SK-N-SH (cell line): ENCODE measurements around the gene IFNL2. TPM values are rescaled to one million over a fixed set of nuclear protein-coding genes. Genes with fewer than 3 reads are reported as not detected.
"Not testable (repeated sequence)": the region's sequence is repeated elsewhere in the genome, so short reads cannot be mapped to it uniquely, and the experiment has no call there.

Source experiments
- CTCF ChIA-PET: fragments of 300-600, 350-600 bp; formaldehyde crosslinking; extraction: SDS; loops from one replicate; lab custom pipeline; 2021; lab: Yijun Ruan, JAX
- POLR2A ChIA-PET: fragments of 350-600 bp; sonication (Branson Sonifier 250); formaldehyde crosslinking; extraction: SDS; loops from one replicate; lab custom pipeline; 2020; ENCODE audit warnings: antibody characterized with exemption, inconsistent platforms; lab: Yijun Ruan, JAX
- DNase-seq: peaks from one replicate; pipeline ENCODE4 v3.0.0; 2012
- H2AFZ ChIP-seq: fragments of 200-600 bp; sonication (generic); 2 replicates; pipeline ENCODE4 v1.8.1; 2016; ENCODE audit warnings: antibody characterized with exemption, mild to moderate bottlenecking, low read depth
- H3F3A ChIP-seq: fragments of 200-600 bp; sonication (generic); replicated peaks from 2 replicates; pipeline ENCODE3; 2016; ENCODE audit warnings: antibody characterized with exemption, mild to moderate bottlenecking; ENCODE audit not compliant: insufficient read depth
- H3K27ac ChIP-seq, 2 experiments: fragments of 200-500 bp in 1 of 2; fragments of 200-600 bp in 1 of 2; sonication (Bioruptor generic) in 1 of 2; sonication (generic), shearing (Covaris generic) in 1 of 2; 2 replicates each; pipeline versions ENCODE4 v1.5.1 to v1.6.1; 2014 to 2016; ENCODE audit warnings: low read depth in 2 of 2, inconsistent platforms in 1 of 2, low read length in 1 of 2, mild to moderate bottlenecking in 1 of 2, mixed read lengths in 1 of 2
- H3K27me3 ChIP-seq: fragments of 200-600 bp; sonication (generic), shearing (Covaris generic); 2 replicates; pipeline ENCODE4 v1.6.1; 2016; ENCODE audit warnings: mixed run types; ENCODE audit not compliant: insufficient read depth
- H3K36me3 ChIP-seq, 2 experiments: fragments of 200-500 bp in 1 of 2; fragments of 200-600 bp in 1 of 2; sonication (Bioruptor generic) in 1 of 2; sonication (generic) in 1 of 2; replicated peaks in 1 of 2; 2 replicates each; pipeline versions ENCODE3 to v1.5.1; 2014 to 2016; ENCODE audit warnings: low read length in 1 of 2, mild to moderate bottlenecking in 1 of 2; ENCODE audit not compliant: insufficient read depth in 2 of 2, control insufficient read depth in 1 of 2
- H3K4me1 ChIP-seq, 2 experiments: fragments of 200-500 bp in 1 of 2; fragments of 200-600 bp in 1 of 2; sonication (Bioruptor generic) in 1 of 2; sonication (generic), shearing (Covaris generic) in 1 of 2; 2 replicates each; pipeline versions ENCODE4 v1.5.1 to v1.6.1; 2014 to 2016; ENCODE audit warnings: low read depth in 1 of 2, low read length in 1 of 2, mixed run types in 1 of 2; ENCODE audit not compliant: insufficient read depth in 2 of 2, control insufficient read depth in 1 of 2
- H3K4me2 ChIP-seq: fragments of 200-600 bp; sonication (generic), shearing (Covaris generic); 2 replicates; pipeline ENCODE4 v1.6.1; 2017; ENCODE audit warnings: mixed run types
- H3K4me3 ChIP-seq, 2 experiments: fragments of 200-500 bp in 1 of 2; fragments of 200-600 bp in 1 of 2; sonication (Bioruptor generic) in 1 of 2; sonication (generic), shearing (Covaris generic) in 1 of 2; 2 replicates each; pipeline versions ENCODE4 v1.5.1 to v1.8.1; 2014 to 2016; ENCODE audit warnings: low read depth in 2 of 2, inconsistent platforms in 1 of 2, low read length in 1 of 2, mild to moderate bottlenecking in 1 of 2, mixed read lengths in 1 of 2, moderate library complexity in 1 of 2
- H3K79me2 ChIP-seq: fragments of 200-600 bp; sonication (generic); 2 replicates; pipeline ENCODE4 v1.8.1; 2017; ENCODE audit warnings: mild to moderate bottlenecking; ENCODE audit not compliant: insufficient read depth
- H3K9ac ChIP-seq: fragments of 200-600 bp; sonication (generic); 2 replicates; pipeline ENCODE4 v1.6.1; 2017; ENCODE audit warnings: mixed run types
- H3K9me2 ChIP-seq: fragments of 200-600 bp; sonication (generic); 2 replicates; pipeline ENCODE4 v1.6.1; 2017; ENCODE audit warnings: mixed run types
- H3K9me3 ChIP-seq: fragments of 200-600 bp; sonication (generic); 2 replicates; pipeline ENCODE4 v1.6.1; 2017; ENCODE audit warnings: mixed run types, mild to moderate bottlenecking, moderate library complexity
- H4K20me1 ChIP-seq: fragments of 200-600 bp; sonication (generic); 2 replicates; pipeline ENCODE4 v1.6.1; 2017; ENCODE audit warnings: mild to moderate bottlenecking, mixed run types; ENCODE audit not compliant: insufficient read depth
- SIN3A ChIP-seq: IDR thresholded peaks from 2 replicates; pipeline ENCODE4 v1.6.1; 2012; ENCODE audit warnings: low read depth, mild to moderate bottlenecking, low read length, moderate library complexity, borderline replicate concordance
- WGBS: methylation state at CpG from one replicate; pipeline ENCODE4 v1.1.6; 2017; ENCODE audit warnings: low lambda C conversion rate; 5-methylcytosine and 5-hydroxymethylcytosine counted together
- polyA plus RNA-seq, 3 experiments: library from polyadenylated mRNA; depleted of rRNA; stranded (reverse); fragments of >200 nt; gene quantifications; 2 replicates each; pipeline ENCODE4 v1.2.3, GENCODE V29; 2012

The IFNL2 gene
- polyA plus RNA-seq, 1 of the 3 experiments (the other 2 are of a cell fraction) = not detected

- H3K9me2 ChIP-seq, H3K79me2 ChIP-seq, CTCF ChIA-PET, H3F3A ChIP-seq, H3K9me3 ChIP-seq, H3K36me3 ChIP-seq, H4K20me1 ChIP-seq, H2AFZ ChIP-seq, H3K4me1 ChIP-seq, H3K27ac ChIP-seq, H3K27me3 ChIP-seq, POLR2A ChIA-PET, H3K4me3 ChIP-seq, H3K9ac ChIP-seq, DNase-seq, H3K4me2 ChIP-seq: not testable (repeated sequence)
- 58% methylated on average over 9 of the region's 10 CpGs for WGBS
Measured at GRCh38 chr19:39268531-39269223, 481 bp downstream of the IFNL2 start.

- H2AFZ ChIP-seq, H3K4me2 ChIP-seq, POLR2A ChIA-PET, H3K4me3 ChIP-seq, H3K9ac ChIP-seq, CTCF ChIA-PET, H3K4me1 ChIP-seq, H3K79me2 ChIP-seq, H3F3A ChIP-seq, H3K9me2 ChIP-seq, H3K27me3 ChIP-seq, H3K36me3 ChIP-seq, H3K9me3 ChIP-seq, H4K20me1 ChIP-seq, DNase-seq, H3K27ac ChIP-seq: not testable (repeated sequence)
- 54% methylated on average over 10 of the region's 10 CpGs for WGBS
Measured at GRCh38 chr19:39269369-39269768, 1.2 kb downstream of the IFNL2 start.

- H3K9me3 ChIP-seq = no peaks in the 10 kb centered on the region
- no peak overlapping the region for H3K9ac ChIP-seq
- no peak for TF ChIP-seq SIN3A
- H3K27me3 ChIP-seq = no peaks in the 10 kb centered on the region; the same call in 1 of the 2 replicates
- no peaks in the 10 kb centered on the region for H3K4me1 ChIP-seq
- no peak overlapping the region for H3K4me2 ChIP-seq
- H2AFZ ChIP-seq = no peak overlapping the region
- CTCF ChIA-PET = no interaction called here
- H4K20me1 ChIP-seq = no peaks in the 10 kb centered on the region
- no peaks in the 10 kb centered on the region for H3F3A ChIP-seq
- H3K27ac ChIP-seq = no peak overlapping the region
- H3K36me3 ChIP-seq = no peaks in the 10 kb centered on the region
- WGBS = 46% methylated on average over 9 of the region's 9 CpGs
- POLR2A ChIA-PET = no interaction called here
- no peaks in the 10 kb centered on the region for H3K9me2 ChIP-seq
- no peak overlapping the region for H3K4me3 ChIP-seq
- DNase-seq = no peak
- no peaks in the 10 kb centered on the region for H3K79me2 ChIP-seq
Measured at GRCh38 chr19:39270036-39270871, 2.1 kb downstream of the IFNL2 start.

GRCh38 chr19:39273859-39274258 lies 5.7 kb downstream of the IFNL2 start:
- H2AFZ ChIP-seq, H3K4me1 ChIP-seq, DNase-seq, H3K27me3 ChIP-seq, H3K9me3 ChIP-seq, CTCF ChIA-PET, H3K9me2 ChIP-seq, H3K79me2 ChIP-seq, H3F3A ChIP-seq, H3K9ac ChIP-seq, POLR2A ChIA-PET, H4K20me1 ChIP-seq, H3K4me3 ChIP-seq, H3K27ac ChIP-seq, H3K36me3 ChIP-seq, H3K4me2 ChIP-seq: not testable (repeated sequence)
- 75% methylated on average over 5 of the region's 5 CpGs for WGBS
